HG03280 (cell line): ENCODE results near the gene FCHSD1.

Experiments
- ATAC-seq: cut with Tn5 transposase; IDR thresholded peaks from one replicate; pipeline ENCODE4 v1.9.1; 2021; ENCODE audit warnings: mild to moderate bottlenecking, moderate library complexity; ENCODE audit not compliant: unreplicated experiment

FCHSD1 gene

GRCh38 chr5:141646026-141646425 lies 5.2 kb downstream of the FCHSD1 start:
- no peak for ATAC-seq

DNA sequence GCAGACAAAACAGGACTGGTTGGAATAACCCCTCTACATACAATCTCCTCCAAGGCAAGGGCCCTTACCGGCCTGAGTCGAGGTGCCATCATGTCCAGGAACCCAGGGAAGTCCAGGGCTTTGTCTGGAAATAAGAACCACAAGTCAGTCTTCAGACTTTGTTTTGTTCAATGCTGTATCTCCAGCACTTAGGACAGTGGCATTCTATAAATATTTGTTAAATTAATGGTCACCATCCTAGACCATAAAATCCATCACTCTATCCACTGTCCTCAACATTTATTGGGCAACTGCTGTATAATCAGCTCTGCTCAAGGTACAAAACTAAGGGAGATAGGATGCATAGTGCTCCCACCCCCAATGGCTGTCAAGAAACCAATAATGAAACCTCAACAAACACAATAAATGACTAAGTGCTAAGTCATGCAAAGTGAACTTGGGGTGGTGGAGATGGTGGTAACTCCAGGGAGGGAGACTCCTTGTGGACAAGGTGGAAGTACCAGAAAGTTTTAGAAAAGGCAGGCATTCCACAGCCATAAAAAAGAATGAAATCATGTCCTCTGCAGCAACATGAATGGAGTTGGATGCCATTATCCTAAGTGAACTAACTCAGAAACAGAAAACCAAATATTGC lies 9.5 kb downstream of the FCHSD1 start:
- ATAC-seq, result peak; percentile 41

- no peak for ATAC-seq
These were observed 10.5 kb downstream of the FCHSD1 start for GRCh38 chr5:141640698-141641097.

DNA sequence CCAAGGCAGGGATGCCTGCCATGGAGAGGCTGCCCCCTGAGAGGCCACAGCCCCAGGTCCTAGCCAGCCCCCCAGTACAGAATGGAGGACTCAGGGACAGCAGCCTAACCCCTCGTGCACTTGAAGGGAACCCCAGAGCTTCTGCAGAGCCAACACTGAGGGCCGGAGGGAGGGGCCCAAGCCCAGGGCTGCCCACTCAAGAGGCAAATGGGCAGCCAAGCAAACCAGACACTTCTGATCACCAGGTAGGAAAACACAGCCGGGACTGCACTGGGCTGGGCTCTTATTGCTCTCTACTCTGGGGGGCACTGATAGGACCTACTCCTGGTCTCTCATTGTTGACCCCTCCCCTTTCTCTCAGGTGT lies 11.2 kb downstream of the FCHSD1 start:
- ATAC-seq, result no peak

- ATAC-seq, result no peak
These were observed 11.7 kb downstream of the FCHSD1 start for GRCh38 chr5:141639357-141640050.

DNA sequence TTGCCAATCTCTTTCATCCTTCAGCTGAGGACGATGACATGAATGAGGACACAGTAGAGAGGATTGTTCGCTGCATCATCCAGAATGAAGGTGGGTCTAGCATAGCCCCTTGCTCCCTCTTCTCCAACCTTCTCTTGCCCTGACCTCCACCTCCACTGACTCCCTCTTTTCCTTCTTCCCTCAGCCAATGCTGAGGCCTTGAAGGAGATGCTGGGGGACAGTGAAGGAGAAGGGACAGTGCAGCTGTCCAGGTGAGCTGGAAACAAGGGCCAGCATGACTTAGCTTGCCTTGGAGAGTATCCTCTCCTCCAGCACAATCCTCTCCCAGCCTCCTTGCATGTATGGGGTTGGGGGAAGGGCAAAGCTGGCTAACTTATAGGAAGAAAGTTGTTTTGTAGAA lies 12.4 kb downstream of the FCHSD1 start:
- ATAC-seq, result no peak

GRCh38 chr5:141637767-141638419 lies 13.3 kb downstream of the FCHSD1 start:
- ATAC-seq, result peak; percentile 21

DNA sequence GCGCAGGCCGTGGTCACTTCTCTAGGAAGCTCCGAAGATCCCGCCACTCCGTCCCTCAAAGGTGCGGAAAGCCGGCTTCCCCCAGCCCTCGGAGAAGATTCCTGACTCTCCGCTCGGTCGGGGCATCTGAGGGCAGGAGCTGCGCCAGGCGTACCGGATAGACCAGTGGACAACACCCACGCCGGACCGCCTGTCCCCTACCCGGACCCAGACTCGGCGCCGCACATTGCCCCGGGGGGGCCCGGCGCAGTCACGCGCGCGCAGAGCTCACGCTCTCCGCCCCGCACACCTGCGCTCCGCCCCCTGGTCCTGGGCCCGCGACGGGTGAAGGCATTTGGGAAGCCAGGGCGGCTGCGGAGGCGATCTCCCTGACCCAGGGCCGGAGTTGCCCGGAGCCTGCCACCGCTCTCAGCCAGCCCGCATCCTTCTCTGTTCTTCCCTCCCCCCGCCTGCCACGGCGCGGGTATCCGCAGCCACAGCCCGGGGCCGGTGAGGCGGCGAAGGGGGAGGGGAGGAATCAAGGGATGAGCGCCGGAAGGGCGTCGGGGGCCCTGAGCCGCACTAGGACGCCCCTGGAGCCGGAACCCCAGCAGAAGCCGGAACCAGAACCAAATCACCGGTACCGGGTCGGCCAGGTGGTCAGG lies 14.0 kb downstream of the FCHSD1 start:
- peak; percentile 31 for ATAC-seq

GRCh38 chr5:141636413-141637122 lies 14.7 kb downstream of the FCHSD1 start, which contains the start of the genes HDAC3 and RELL2:
HDAC3 (minus strand) TSS chr5:141636849; CDS start chr5:141636790, 59 bp downstream.
RELL2 (plus strand) TSS chr5:141636997; CDS start chr5:141638226, 1,229 bp downstream.
- peak; percentile 81 for ATAC-seq

DNA sequence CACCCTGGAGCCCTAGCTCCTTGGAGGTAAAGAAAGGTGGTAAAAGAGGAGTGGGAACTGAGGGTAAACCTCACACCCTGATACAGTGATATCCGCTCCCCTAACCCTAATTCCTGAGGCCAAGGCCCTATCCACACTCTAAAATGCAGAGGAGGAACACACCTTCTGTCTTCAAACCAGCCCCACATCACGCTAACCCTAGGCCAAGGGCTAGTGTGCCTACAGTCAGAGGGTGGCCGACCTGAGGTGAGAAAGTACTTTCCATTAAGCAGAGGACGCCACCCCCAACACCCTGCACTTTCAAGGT lies 15.2 kb downstream of the FCHSD1 start:
- ATAC-seq, result no peak

- ATAC-seq, result no peak
These were observed 15.6 kb downstream of the FCHSD1 start for GRCh38 chr5:141635646-141636045.

- no peak for ATAC-seq
These were observed 16.5 kb downstream of the FCHSD1 start for GRCh38 chr5:141634720-141635119.

DNA sequence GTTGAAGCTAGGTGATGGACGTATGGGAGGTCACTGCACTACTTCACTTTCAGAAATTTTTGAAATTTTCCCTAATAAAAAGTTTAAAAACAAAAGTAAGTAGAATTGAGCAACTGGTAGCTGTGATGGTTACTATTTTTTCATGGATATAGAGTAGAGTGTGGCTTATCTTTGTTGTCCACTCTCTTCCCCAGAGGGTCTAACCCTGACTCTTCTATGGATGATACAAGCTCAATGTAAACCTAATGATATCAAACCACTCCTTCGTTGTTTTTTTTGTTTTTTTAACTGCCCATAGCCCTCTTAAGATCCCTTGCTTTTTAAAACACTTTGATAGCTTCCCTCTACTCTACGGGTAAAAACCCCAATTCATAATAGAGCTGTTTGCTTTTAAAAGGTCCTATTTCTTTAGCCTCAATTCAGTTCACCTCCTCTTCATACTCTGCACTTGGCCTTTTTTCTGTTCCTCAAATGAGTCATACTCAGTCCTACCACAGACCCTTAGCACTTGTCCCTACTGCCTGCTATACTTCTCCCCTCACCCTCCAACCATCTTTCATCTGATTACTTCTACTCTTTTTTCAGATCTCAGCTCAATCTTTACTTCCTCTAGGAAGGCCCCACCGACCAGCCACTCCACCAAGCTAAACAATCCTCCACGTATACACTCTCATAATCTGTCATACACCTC lies 17.2 kb downstream of the FCHSD1 start:
- ATAC-seq, result peak; percentile 49

DNA sequence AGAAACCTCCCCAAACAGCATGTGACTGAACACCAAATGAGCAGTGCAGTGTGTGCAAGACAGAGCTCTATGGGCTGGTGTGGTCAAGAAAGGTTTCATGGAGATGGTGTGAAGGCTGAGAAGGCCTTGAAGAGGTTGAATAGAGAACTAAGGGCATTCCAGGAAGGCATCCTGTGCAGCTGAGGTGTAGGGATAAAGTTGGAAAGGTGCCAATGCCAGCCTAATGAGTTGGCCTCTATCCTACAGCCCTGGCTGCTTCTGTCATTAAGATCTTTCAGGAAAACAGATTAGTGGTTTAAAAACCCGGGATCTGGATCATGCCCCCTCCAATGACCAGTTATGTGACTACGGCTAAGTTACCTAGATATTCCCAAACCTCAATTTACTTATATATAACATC lies 18.6 kb downstream of the FCHSD1 start:
- no peak for ATAC-seq

- no peak for ATAC-seq
These were observed 20.6 kb downstream of the FCHSD1 start for GRCh38 chr5:141630570-141631140.

DNA sequence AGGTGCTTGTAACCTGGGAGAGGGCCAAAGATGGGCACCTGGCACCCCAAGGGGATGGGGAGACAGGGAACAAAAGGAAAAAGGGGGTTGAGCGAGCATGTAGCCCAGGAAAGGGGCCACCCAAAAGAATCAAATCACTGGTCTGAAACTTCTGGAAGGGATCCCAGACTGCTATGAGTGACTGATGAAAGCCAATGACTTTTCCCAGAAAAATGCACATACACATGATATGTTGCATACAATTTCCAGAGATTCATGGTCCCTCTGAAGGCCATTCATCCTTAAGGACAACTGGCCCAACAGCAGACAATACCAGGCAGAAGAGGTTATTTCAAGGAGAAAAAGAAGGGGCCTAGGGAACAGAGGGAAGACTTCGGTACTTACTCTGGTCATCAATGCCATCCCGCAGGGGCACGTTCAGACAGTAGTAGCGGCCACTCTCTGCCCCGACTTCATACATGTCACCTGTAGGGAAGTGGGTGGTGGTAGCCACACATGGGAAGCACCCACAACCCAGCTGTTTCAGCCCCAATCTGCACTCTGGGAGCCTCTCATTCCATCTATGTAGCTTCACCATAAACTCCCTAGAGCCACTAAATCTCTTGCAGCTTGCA lies 22.9 kb downstream of the FCHSD1 start:
- ATAC-seq, result no peak

DNA sequence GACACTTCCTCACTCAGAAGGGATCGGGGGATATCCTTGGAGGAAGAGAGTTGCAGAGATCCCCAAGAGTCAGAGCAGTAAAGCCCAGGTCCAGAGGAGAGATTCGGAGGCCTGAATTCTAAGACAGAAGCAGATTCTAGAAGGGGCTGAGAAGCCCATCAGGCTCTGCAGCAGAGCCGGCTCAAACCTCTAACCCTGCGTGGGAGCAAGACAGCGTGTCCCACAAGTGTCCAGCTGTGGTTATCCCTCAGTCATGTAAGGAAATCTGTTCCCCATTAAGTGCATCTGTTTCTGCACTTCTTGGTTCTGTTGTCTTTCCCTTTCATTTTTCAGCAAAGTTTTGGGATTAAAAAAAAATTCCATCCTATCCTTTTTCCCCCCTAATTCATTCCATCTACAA lies 27.6 kb downstream of the FCHSD1 start:
- ATAC-seq, result no peak

DNA sequence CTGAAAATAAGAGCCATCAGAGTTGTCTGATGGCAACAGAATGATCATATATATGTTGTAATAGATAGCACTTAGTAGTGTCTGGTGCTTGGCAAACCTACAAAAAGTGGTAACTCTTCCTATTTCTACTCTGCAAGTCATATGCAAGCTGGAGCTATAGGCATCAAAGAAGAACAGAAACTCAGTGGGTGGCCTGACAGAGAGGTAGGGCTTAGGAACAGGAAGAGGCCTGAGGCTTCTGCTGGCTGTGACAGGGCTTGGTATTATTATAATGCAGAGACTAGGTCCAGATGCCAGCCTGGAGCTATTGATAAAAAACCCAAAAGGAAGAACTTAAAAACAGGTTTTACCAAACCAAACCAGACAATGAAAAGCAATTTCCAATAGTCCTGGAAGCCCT lies 28.0 kb downstream of the FCHSD1 start:
- peak; percentile 35 for ATAC-seq

- peak; percentile 84 for ATAC-seq
These were observed 32.2 kb downstream of the FCHSD1 start, which contains the start of gene DIAPH1 for GRCh38 chr5:141618804-141619554. DIAPH1 (minus strand) TSS chr5:141619000; CDS start chr5:141618914, 86 bp downstream.
